Measurements from ENCODE around the gene ERCC1. TPM values are rescaled to one million over a fixed set of nuclear protein-coding genes. Genes with fewer than 3 reads are reported as not detected.

ERCC1 gene
- total and polyA plus RNA-seq, 2 of the 13 experiments (the other 11 are each of a cell fraction or from before 2014, with no cell fraction given): 40.0 to 66.4 TPM

GRCh38 chr19:45404557-45405434, 18.9 kb downstream of the ERCC1 start, which contains the start of gene PPP1R13L (continued):
- TF ChIP-seq ZNF44 (CRISPR knock-in tag; IDR thresholded peaks at IDR 0.05) (no peak), NFRKB (IDR thresholded peaks at IDR 0.05) (no peak), ZKSCAN8 (CRISPR knock-in tag; IDR thresholded peaks at IDR 0.05; ENCODE audit: borderline replicate concordance) (no peak), ZNF17 (CRISPR knock-in tag; IDR thresholded peaks at IDR 0.05) (no peak), KAT8 (CRISPR knock-in tag; IDR thresholded peaks at IDR 0.05) (no peak; the same call in 1 of the 2 replicates), NFATC3 (CRISPR knock-in tag; IDR thresholded peaks at IDR 0.05) (no peak), SIN3A (IDR thresholded peaks at IDR 0.05; ENCODE audit: borderline replicate concordance, low read depth, low read length) (no peak), PRPF4 (IDR thresholded peaks at IDR 0.05; ENCODE audit: low read depth, low read length, poor library complexity, severe bottlenecking) (no peak), MAFK (conservative IDR thresholded peaks at IDR 0.05 in 1 of 2, IDR thresholded peaks at IDR 0.05 in 1 of 2; ENCODE audit: low read length in 2 of 2) (no peak), ZNF589 (CRISPR knock-in tag; conservative IDR thresholded peaks at IDR 0.05) (no peak; the same call in 1 of the 2 replicates), ZNF704 (CRISPR knock-in tag; IDR thresholded peaks at IDR 0.05; ENCODE audit: borderline replicate concordance) (no peak), PPARG (CRISPR knock-in tag; conservative IDR thresholded peaks at IDR 0.05) (no peak), SIX4 (CRISPR knock-in tag; IDR thresholded peaks at IDR 0.05) (no peak), RARG (CRISPR knock-in tag; IDR thresholded peaks at IDR 0.05; ENCODE audit: low read depth) (no peak), RBM22 (optimal IDR thresholded peaks at IDR 0.05; ENCODE audit: low read length) (no peak), SUZ12 (IDR thresholded peaks at IDR 0.05; ENCODE audit: low read depth, low read length) (peak; percentile 28; the same call in 1 of the 2 replicates), ELF1 (CRISPR knock-in tag; IDR thresholded peaks at IDR 0.05) (no peak), PLSCR1 (CRISPR knock-in tag; IDR thresholded peaks at IDR 0.05; ENCODE audit: borderline replicate concordance) (no peak), SPEN (CRISPR knock-in tag; IDR thresholded peaks at IDR 0.05; ENCODE audit: low read depth) (0 out of 2 replicates have a peak, but pooled peaks have one; percentile 33), ZSCAN25 (CRISPR knock-in tag; IDR thresholded peaks at IDR 0.05) (no peak)
- TF ChIP-seq, protein P1, sequence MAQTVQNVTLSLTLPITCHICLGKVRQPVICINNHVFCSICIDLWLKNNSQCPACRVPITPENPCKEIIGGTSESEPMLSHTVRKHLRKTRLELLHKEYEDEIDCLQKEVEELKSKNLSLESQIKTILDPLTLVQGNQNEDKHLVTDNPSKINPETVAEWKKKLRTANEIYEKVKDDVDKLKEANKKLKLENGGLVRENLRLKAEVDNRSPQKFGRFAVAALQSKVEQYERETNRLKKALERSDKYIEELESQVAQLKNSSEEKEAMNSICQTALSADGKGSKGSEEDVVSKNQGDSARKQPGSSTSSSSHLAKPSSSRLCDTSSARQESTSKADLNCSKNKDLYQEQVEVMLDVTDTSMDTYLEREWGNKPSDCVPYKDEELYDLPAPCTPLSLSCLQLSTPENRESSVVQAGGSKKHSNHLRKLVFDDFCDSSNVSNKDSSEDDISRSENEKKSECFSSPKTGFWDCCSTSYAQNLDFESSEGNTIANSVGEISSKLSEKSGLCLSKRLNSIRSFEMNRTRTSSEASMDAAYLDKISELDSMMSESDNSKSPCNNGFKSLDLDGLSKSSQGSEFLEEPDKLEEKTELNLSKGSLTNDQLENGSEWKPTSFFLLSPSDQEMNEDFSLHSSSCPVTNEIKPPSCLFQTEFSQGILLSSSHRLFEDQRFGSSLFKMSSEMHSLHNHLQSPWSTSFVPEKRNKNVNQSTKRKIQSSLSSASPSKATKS (CRISPR knock-in tag; IDR thresholded peaks at IDR 0.05): no peak
- TF ChIP-seq, protein P2, sequence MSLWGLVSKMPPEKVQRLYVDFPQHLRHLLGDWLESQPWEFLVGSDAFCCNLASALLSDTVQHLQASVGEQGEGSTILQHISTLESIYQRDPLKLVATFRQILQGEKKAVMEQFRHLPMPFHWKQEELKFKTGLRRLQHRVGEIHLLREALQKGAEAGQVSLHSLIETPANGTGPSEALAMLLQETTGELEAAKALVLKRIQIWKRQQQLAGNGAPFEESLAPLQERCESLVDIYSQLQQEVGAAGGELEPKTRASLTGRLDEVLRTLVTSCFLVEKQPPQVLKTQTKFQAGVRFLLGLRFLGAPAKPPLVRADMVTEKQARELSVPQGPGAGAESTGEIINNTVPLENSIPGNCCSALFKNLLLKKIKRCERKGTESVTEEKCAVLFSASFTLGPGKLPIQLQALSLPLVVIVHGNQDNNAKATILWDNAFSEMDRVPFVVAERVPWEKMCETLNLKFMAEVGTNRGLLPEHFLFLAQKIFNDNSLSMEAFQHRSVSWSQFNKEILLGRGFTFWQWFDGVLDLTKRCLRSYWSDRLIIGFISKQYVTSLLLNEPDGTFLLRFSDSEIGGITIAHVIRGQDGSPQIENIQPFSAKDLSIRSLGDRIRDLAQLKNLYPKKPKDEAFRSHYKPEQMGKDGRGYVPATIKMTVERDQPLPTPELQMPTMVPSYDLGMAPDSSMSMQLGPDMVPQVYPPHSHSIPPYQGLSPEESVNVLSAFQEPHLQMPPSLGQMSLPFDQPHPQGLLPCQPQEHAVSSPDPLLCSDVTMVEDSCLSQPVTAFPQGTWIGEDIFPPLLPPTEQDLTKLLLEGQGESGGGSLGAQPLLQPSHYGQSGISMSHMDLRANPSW (CRISPR knock-in tag; IDR thresholded peaks at IDR 0.05; ENCODE audit: borderline replicate concordance): peak; percentile 19; the same call in 1 of the 2 replicates
